ENCODE data around the gene OXTR. TPM values are rescaled to one million over a fixed set of nuclear protein-coding genes. Genes with fewer than 3 reads are reported as not detected.

Gene OXTR
- total RNA-seq, 1 donor from 2014 or later, result 13.5 TPM

- peak in 1 of 2 experiments; percentile 62 for DNase-seq (ENCODE audit: low spot score in 2 of 2, unreplicated experiment in 2 of 2)
- peaks cover 18% of the 10 kb centered on the region for H3K4me1 Mint-ChIP-seq
- peak overlapping the region; percentile 94 for H3K27ac Mint-ChIP-seq
These were observed 27.7 kb downstream of the OXTR start for GRCh38 chr3:8741581-8742261.

GRCh38 chr3:8739757-8740504, 29.5 kb downstream of the OXTR start:
- H3K27ac Mint-ChIP-seq, result no peak overlapping the region
- no peaks in the 10 kb centered on the region for H3K27me3 Mint-ChIP-seq (ENCODE audit: low read depth)
- H3K4me1 Mint-ChIP-seq, result peaks cover 18% of the 10 kb centered on the region
- H3K9me3 Mint-ChIP-seq, result no peaks in the 10 kb centered on the region
- no peak for DNase-seq (ENCODE audit: low spot score in 2 of 2, unreplicated experiment in 2 of 2)
- no peak overlapping the region for H3K4me3 Mint-ChIP-seq
- H3K36me3 Mint-ChIP-seq, result no peaks in the 10 kb centered on the region
- no peak for TF ChIP-seq CTCF (IDR thresholded peaks at IDR 0.05; ENCODE audit: unreplicated experiment)

More at GRCh38 chr3:8741581-8742261, 27.7 kb downstream of the OXTR start:
- Mint-ChIP-seq H3K27me3 (ENCODE audit: low read depth) (no peaks in the 10 kb centered on the region), H3K9me3 (no peaks in the 10 kb centered on the region), H3K36me3 (no peaks in the 10 kb centered on the region), H3K4me3 (peak overlapping the region; percentile 41)
- no peak for TF ChIP-seq CTCF (IDR thresholded peaks at IDR 0.05; ENCODE audit: unreplicated experiment)

- Mint-ChIP-seq H3K27me3 (ENCODE audit: low read depth) (no peaks in the 10 kb centered on the region), H3K27ac (no peak overlapping the region), H3K9me3 (no peaks in the 10 kb centered on the region), H3K4me1 (peaks cover 20% of the 10 kb centered on the region), H3K36me3 (no peaks in the 10 kb centered on the region), H3K4me3 (no peak overlapping the region)
- DNase-seq (ENCODE audit: low spot score in 2 of 2, unreplicated experiment in 2 of 2), result no peak
- TF ChIP-seq CTCF (IDR thresholded peaks at IDR 0.05; ENCODE audit: unreplicated experiment), result no peak
These were observed 30.8 kb downstream of the OXTR start for GRCh38 chr3:8738639-8739038.

- Mint-ChIP-seq H3K4me1 (peaks cover 20% of the 10 kb centered on the region), H3K4me3 (no peak overlapping the region), H3K9me3 (no peaks in the 10 kb centered on the region), H3K27me3 (ENCODE audit: low read depth) (no peaks in the 10 kb centered on the region), H3K27ac (no peak overlapping the region), H3K36me3 (no peaks in the 10 kb centered on the region)
- no peak for DNase-seq (ENCODE audit: low spot score in 2 of 2, unreplicated experiment in 2 of 2)
- no peak for TF ChIP-seq CTCF (IDR thresholded peaks at IDR 0.05; ENCODE audit: unreplicated experiment)
These were observed 31.6 kb downstream of the OXTR start for GRCh38 chr3:8737823-8738222.

- no peak overlapping the region for H3K27ac Mint-ChIP-seq
- H3K27me3 Mint-ChIP-seq (ENCODE audit: low read depth), result no peaks in the 10 kb centered on the region
- H3K4me1 Mint-ChIP-seq, result peaks cover 15% of the 10 kb centered on the region
- no peaks in the 10 kb centered on the region for H3K36me3 Mint-ChIP-seq
- H3K9me3 Mint-ChIP-seq, result no peaks in the 10 kb centered on the region
- H3K4me3 Mint-ChIP-seq, result no peak overlapping the region
- TF ChIP-seq CTCF (IDR thresholded peaks at IDR 0.05; ENCODE audit: unreplicated experiment), result no peak
- DNase-seq (ENCODE audit: low spot score in 2 of 2, unreplicated experiment in 2 of 2), result no peak
These were observed 32.1 kb downstream of the OXTR start for GRCh38 chr3:8737301-8737700.
